Activated T-cell treated with anti-CD3 and anti-CD28 coated beads, Interleukin-2, amount 50 U/mL, for 24 hours (primary cell): ENCODE measurements around the gene CPN2.

Experiments
- DNase-seq: peaks from one replicate; pipeline ENCODE4 v3.0.0-alpha.2; 2020
- H3K27ac Mint-ChIP-seq: 2 replicates; pipeline ENCODE4 v1.8.0; 2020; ENCODE audit warnings: mild to moderate bottlenecking, mixed read lengths
- H3K27me3 Mint-ChIP-seq: 2 replicates; pipeline ENCODE4 v1.8.0; 2020; ENCODE audit warnings: mixed read lengths
- H3K36me3 Mint-ChIP-seq: 2 replicates; pipeline ENCODE4 v1.8.0; 2020; ENCODE audit warnings: low read depth, mixed read lengths
- H3K4me1 Mint-ChIP-seq: 2 replicates; pipeline ENCODE4 v1.8.0; 2020; ENCODE audit warnings: low read depth, mixed read lengths
- H3K4me3 Mint-ChIP-seq: 2 replicates; pipeline ENCODE4 v1.8.0; 2020; ENCODE audit warnings: mild to moderate bottlenecking, moderate library complexity, mixed read lengths
- H3K9me3 Mint-ChIP-seq: 2 replicates; pipeline ENCODE4 v1.8.0; 2020; ENCODE audit warnings: mixed read lengths

Gene CPN2

DNA sequence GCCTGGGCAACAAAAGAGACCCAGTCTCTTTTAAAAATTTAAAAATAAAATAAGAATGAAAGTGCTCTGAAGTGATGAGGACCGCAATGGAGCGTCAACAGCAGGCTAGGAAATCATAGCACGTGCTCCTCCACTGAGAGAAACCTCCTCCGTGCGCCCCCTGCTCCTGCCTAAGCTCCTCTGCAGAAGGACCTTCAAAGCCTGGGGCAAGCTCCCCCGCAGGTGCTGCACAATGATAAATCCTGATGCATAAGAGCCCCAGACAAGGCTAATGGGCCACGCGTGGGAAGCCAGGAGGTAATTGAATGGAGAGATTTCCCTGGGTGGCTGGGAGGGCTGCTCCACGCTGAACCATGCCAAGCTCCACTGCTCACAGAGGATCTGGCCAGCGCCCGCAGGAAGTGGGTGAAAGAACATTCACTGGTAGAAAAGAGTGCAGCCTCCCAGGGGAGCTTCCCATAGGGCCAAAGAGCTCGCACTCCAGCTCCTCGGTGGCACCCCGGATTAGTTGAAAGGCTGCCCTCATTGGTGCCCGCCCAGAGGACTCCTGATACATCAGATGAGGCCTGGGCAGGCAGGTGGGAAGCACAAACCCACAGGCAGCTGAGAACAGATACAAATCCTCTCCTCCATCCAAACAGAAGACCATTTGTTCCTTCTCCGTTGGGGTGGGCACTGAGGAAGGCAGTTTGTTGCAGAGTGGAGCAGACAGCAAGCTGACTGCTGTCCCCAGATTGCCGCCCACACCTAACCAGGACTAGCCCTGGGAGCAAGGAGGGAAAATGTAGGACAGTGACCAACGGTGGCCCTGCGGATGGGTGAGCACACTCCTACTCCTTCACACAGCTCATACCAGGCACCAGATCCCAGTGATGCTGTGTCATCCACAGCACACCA is 52.5 kb downstream of the CPN2 start:
- Mint-ChIP-seq H3K27me3 (peaks cover 6% of the 10 kb centered on the region), H3K27ac (no peak overlapping the region), H3K36me3 (no peaks in the 10 kb centered on the region), H3K4me3 (no peak overlapping the region), H3K9me3 (no peaks in the 10 kb centered on the region), H3K4me1 (peaks cover 5% of the 10 kb centered on the region)
- DNase-seq, result no peak

DNA sequence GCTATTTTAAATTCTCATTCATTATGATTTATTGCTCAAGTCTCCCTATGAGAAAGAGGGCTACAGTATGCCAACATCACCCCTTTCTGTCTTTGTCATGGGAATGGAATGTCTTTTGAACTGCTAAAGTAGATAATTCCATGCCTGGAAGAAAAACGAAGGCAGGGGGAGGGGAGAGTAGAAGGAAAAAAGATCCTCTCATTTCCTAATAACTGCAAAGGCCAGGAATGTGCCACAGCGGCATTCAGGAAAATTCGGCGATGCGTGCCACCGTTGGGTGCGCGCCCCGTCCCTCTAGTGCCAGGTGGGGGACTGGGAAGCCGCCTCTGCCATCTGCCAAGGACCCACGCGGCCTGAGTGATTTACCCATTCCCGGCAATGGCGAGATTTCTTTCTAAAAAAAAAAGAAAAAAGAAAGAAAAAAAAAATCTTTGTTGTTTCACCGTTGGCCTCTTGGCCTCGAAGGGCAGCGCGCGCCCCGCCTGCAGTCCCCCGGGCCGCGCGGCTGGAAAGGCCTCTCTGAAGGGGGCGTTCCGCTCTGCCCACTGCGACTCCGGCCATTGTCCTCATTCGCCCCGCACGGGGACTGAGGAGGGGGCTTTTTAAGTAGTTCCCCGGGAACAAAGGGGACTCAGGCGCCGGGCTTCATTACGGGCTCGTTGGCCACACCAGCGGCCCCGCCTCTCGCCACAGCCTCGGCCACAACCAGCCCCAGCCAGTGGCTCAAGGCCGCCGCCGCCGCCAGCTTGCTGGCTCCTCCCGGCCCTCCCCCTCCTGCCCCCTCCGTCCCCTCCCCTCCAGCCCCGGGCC is 54.5 kb downstream of the CPN2 start:
- peaks cover 5% of the 10 kb centered on the region for H3K4me1 Mint-ChIP-seq
- H3K4me3 Mint-ChIP-seq, result no peak overlapping the region
- no peak overlapping the region for H3K27ac Mint-ChIP-seq
- H3K27me3 Mint-ChIP-seq, result peaks cover 6% of the 10 kb centered on the region
- no peaks in the 10 kb centered on the region for H3K36me3 Mint-ChIP-seq
- DNase-seq, result no peak
- H3K9me3 Mint-ChIP-seq, result no peaks in the 10 kb centered on the region

GRCh38 chr3:194294895-194295214 is 56.3 kb downstream of the CPN2 start:
- Mint-ChIP-seq H3K27me3 (peaks cover 6% of the 10 kb centered on the region), H3K9me3 (no peaks in the 10 kb centered on the region)
- no peak for DNase-seq

GRCh38 chr3:194294199-194294894 is 56.8 kb downstream of the CPN2 start:
- Mint-ChIP-seq H3K36me3 (no peaks in the 10 kb centered on the region), H3K27me3 (peaks cover 6% of the 10 kb centered on the region), H3K4me1 (no peaks in the 10 kb centered on the region), H3K9me3 (no peaks in the 10 kb centered on the region), H3K27ac (no peak overlapping the region), H3K4me3 (no peak overlapping the region)
- DNase-seq, result no peak

More at GRCh38 chr3:194294895-194295214, 56.3 kb downstream of the CPN2 start:
- H3K4me1 Mint-ChIP-seq, result peaks cover under 1% of the 10 kb centered on the region
- H3K4me3 Mint-ChIP-seq, result no peak overlapping the region
- no peaks in the 10 kb centered on the region for H3K36me3 Mint-ChIP-seq
- no peak overlapping the region for H3K27ac Mint-ChIP-seq

- Mint-ChIP-seq H3K36me3 (no peaks in the 10 kb centered on the region), H3K27ac (no peak overlapping the region), H3K4me1 (no peaks in the 10 kb centered on the region), H3K9me3 (no peaks in the 10 kb centered on the region), H3K27me3 (peaks cover 6% of the 10 kb centered on the region), H3K4me3 (no peak overlapping the region)
- DNase-seq, result no peak
These were observed 57.5 kb downstream of the CPN2 start for GRCh38 chr3:194293546-194294198.

- no peak for DNase-seq
- H3K27ac Mint-ChIP-seq, result no peak overlapping the region
- H3K36me3 Mint-ChIP-seq, result no peaks in the 10 kb centered on the region
- H3K4me3 Mint-ChIP-seq, result no peak overlapping the region
- H3K27me3 Mint-ChIP-seq, result peaks cover 5% of the 10 kb centered on the region
- H3K4me1 Mint-ChIP-seq, result no peaks in the 10 kb centered on the region
- H3K9me3 Mint-ChIP-seq, result no peaks in the 10 kb centered on the region
These were observed 58.8 kb downstream of the CPN2 start for GRCh38 chr3:194292331-194292730.
